GM15510 (cell line): ENCODE measurements around the gene TRIM25.

ENCODE experiments used
- POLR2A ChIP-seq: IDR thresholded peaks from 3 replicates; pipeline ENCODE4 v1.6.1; 2011; ENCODE audit warnings: borderline replicate concordance; ENCODE audit not compliant: insufficient read length; ENCODE audit errors: extremely low read depth

TRIM25 gene

GRCh38 chr17:56887552-56888467 is 26.0 kb downstream of the TRIM25 start:
- no peak for TF ChIP-seq POLR2A

DNA sequence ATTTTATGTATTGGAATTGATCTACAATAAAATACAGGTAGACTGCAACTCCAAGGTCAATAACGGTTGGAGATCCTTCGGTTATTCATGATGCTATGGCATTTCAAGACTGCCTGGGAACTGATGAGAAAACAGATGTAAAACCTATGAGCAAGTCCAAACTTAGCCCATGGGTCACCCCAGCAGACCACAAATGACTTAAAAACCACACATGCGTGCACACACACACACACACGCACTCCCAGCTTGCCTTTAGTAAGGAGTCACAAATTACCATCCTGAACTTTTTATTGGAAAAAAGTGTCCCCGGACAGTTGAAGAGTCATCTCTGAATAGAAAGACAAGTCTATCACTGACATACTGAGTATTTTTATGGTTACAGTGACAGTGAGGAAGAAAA is 26.7 kb downstream of the TRIM25 start:
- TF ChIP-seq POLR2A, result no peak

DNA sequence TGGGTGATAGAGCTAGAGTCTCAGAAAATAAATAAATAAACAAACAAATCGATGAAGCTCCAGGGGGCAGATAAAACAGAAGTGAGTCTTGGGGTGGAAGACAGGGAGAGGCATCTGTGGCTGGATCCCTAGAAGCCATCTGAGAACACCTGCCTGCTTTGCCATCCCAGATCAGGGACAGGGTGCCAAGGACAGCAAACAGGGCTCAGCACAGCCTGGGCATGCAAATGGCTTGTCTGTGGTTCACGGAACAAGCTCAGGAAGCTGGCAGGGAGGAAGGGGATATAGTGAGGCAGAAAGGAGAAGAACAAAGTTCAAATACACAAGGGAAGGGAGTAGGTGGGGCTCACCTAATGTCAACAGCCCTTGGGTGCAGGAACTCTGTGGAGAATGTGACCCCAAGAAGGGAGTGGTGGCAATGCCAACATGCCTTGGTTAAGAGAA is 27.5 kb downstream of the TRIM25 start:
- TF ChIP-seq POLR2A, result no peak

DNA sequence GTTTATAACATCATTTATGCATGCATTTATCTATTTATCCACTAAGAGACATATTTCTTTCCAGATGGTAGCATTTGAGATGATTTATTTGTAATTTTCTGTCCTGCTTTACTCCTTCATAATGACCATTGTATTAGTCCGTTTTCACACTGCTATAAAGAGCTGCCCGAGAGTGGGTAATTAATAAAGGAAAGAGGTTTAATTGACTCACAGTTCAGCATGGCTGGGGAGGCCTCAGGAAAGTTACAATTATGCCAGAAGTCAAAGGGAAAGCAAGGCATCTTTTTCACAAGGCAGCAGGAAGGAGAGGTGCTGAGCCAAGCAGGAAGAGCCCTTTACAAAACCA is 28.6 kb downstream of the TRIM25 start:
- TF ChIP-seq POLR2A, result no peak

- TF ChIP-seq POLR2A, result no peak
Measured at GRCh38 chr17:56884483-56885311, 29.2 kb downstream of the TRIM25 start.

GRCh38 chr17:56883616-56884015 is 30.2 kb downstream of the TRIM25 start:
- TF ChIP-seq POLR2A, result no peak

- TF ChIP-seq POLR2A, result no peak
Measured at GRCh38 chr17:56881685-56882295, 32.1 kb downstream of the TRIM25 start.

- no peak for TF ChIP-seq POLR2A
Measured at GRCh38 chr17:56880571-56880970, 33.3 kb downstream of the TRIM25 start.

DNA sequence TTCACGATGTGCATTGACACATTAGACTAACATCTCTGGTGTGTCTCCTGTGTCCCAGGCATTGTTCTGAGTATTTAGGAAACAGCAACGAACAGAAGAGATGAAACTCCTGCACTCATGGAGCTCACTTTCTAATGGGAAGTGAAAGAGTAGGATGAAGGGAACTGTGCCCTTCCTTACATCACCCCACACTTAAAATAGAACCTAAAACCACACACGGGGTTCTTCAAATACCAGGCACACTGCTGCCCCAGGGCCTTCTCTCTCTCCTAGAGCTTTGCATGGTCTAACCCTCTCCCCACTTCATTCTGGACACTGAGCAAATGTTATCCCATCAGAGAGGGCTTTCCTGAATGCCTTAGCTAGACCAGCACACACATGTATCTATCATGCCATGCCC is 33.7 kb downstream of the TRIM25 start:
- TF ChIP-seq POLR2A, result no peak

- no peak for TF ChIP-seq POLR2A
Measured at GRCh38 chr17:56879280-56879679, 34.6 kb downstream of the TRIM25 start.

DNA sequence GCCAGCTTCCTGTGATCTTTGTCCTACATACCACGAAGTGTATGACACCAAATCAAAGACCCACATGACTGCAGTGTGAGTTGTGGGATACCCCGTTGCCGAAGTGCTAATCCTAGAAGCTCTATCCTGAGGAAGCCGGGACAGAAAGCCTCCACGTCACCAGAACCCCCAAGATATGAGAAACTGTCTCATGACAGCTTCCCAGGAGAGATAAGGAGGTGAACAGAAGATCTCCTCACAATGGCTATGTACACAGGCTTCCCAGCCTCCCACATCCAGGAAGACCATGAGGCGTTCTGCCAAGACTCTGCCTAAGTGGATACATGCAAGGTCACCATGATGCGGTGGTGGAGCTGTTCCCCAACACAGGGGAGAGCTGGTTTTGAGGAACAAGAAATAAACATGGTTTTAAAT is 37.1 kb downstream of the TRIM25 start:
- TF ChIP-seq POLR2A, result no peak

GRCh38 chr17:56870081-56870651 is 43.7 kb downstream of the TRIM25 start:
- TF ChIP-seq POLR2A, result no peak

DNA sequence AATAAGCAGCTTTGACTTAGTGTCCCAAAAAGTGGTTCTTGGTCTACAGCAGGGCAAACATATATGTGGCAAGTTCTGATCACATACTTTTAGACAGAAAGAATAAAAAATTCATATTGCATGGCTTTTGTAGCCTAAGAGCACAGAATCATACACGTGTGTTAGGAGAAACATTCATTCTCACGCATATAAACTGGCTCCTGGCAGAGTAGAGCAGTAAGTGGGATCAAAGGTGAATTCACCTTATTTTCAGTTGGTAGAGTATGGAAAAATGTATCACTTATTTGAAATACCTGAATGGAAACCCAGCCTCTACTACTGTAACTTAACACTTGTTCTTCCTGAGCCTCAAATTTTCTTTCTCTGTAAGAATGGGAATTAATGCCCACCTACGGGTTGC is 45.1 kb downstream of the TRIM25 start:
- TF ChIP-seq POLR2A, result no peak

DNA sequence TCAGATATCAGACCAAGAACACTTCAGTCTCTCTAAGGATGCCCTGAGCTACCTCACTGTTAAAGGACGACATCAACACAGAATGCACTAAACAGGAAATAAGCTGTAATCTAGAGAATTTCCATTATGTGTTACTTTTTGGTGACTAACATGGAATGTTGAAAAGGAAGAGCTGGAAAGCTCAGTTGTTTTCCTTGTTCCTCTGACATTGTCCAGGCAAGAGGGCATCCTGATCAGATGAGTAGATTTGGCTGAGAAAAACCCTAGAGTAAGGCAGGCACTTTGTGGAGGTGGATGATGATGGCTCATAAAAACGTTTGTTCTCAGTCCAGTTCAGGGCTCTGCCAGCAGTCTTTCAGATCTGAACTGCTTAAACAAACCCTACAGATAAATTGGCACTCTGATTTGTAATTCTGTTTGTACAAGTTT is 45.9 kb downstream of the TRIM25 start:
- TF ChIP-seq POLR2A, result no peak

GRCh38 chr17:56866496-56866895 is 47.4 kb downstream of the TRIM25 start:
- TF ChIP-seq POLR2A, result no peak

- no peak for TF ChIP-seq POLR2A
Measured at GRCh38 chr17:56866076-56866475, 47.8 kb downstream of the TRIM25 start.

GRCh38 chr17:56863974-56864373 is 49.9 kb downstream of the TRIM25 start:
- no peak for TF ChIP-seq POLR2A
